Endometrium (tissue), 2 donors: Measurements from ENCODE around the gene FMNL2.
"Not testable (repeated sequence)": the region's sequence is repeated elsewhere in the genome, so short reads cannot be mapped to it uniquely, and the experiment has no call there.

Experiments used
- FAIRE-seq: peaks from 2 replicates; lab custom pipeline; 2012; peaks lifted over from hg19 to GRCh38; lab: Jason Lieb, UNC
- donor health status: control.
- donor health status: control.

Gene FMNL2

DNA sequence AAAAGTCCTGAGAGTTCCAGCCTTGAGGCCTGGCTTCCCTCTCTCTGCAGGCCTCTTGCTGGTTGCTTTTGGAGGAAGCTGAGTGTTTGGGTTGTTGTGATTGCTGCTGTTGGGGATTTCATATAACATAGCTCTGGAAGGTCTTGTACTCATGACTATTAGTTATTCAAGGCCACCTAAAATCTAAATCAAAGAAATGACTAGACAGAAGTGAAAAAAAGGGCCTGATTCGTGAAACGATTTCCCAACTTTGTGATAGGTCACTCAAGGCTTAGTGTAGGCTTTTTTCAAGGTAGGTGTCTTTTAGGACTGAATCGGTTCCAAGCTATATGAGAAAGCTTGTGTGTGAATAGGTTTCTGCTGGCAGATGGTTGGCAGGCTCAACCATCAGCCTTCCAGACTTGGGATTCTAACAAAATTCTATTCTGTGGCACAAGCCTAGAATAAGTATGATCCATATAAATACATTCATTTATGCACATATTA lies 164.4 kb downstream of the FMNL2 start:
- FAIRE-seq: no peak

DNA sequence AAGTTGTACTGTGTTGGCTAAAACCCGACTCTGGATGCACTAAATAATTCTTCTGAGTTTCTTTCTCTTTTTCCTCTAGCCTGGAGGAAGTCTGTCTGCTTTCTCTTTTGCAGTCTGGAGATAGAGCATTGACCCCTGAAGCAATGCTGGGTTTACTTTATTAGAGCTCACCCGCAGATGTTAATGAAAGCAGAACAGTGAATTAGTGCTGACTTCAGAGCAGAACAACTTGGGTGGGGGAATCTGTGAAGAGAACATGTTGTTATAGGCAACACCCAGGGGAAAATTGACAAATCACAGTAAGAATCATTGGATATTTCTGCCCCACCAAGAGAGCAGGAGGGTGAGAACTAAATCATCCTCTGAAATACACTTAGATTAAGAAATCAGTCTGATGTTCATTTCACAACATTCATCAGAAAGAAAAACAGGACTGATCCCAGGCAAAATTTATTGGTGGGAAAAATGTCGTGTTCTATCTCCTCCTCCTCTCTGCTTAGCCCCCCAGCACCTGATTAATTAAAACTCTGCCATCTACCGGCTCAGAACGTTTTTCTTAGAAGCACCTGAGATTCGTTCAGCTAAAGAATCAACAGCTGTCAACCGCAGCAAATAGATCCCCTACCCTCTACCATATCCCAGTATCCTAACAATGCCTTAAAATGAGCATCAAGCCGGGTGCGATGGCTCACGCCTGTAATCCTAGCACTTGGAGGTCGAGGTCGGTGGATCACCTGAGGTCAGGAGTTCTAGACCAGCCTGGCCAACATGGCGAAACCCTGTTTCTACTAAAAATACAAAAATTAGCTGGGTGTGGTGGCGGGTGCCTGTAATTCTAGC lies 165.1 kb downstream of the FMNL2 start:
- no peak for FAIRE-seq

DNA sequence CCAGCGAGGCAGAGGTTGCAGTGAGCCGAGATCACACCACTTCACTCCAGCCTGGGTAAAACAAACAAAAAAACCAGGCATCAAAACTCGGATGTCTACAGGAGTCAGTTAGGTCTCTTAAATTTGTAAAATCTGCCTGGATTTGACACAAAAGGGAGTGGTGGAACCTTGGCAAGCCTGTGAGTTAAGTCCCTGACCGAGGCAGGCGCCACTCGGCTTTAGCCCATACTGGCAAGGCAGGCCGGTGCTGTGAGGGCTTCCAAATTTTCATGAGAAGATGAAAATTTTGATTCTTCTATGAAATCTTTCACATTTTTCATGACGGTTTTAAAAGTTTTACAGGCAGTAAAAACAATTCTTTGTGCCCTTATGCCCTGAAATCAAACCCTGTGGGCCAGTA lies 165.8 kb downstream of the FMNL2 start:
- FAIRE-seq: no peak

DNA sequence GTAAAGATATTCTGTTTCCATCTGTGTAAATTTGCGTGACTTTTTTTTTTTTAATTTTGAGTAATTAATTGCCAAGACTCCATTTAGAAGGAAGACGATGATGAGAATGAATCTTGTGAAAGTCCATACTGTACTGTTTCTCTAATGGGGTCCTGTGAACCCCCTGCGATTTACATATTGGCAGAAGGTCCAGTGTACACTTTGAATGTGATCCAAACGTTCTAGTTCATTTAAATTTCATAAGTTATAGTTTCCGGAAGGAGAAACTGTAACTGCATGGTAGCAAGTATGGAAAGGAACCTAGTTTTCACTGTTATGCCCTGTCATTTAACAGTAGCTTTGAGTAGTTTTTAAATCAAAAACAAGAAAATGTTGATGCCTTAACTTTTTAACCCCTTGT lies 166.7 kb downstream of the FMNL2 start:
- no peak for FAIRE-seq

DNA sequence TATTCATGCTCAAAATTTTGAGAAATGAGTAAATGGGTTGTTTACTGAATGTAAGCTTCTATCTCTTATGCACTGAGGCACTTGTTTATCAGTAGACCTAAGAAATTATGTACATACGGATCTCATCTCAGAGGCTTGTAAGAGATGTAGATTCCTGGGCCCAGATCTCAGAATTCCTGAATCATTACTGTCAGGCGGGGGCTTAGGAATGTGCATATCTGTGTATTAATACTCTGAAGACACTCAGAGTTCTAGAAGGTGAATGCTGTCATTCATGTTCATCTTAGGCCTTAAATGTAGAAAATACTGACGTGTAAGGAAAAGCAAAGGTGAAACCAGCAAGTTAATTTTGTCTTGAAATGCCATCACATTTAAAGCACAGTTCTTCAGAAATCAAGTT lies 169.6 kb downstream of the FMNL2 start:
- FAIRE-seq: no peak

DNA sequence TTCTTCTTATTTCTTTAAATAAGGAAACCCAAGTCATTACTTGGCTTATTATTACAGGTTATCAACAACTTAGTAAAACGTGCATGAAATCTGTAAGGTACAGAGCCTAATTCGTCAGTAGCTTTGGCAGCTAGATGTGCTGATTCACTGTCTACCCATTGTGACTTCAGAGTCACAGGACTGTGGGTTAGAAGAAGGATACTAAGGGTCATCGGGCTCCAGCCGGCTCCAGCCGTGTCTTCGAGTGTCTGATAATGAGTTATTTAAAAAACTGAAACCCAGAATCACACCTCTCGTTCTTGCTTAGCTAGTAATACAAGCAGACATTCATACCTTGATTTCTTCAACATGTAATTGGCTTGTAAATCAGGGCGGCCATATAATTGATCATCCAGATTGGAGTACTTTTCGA lies 170.5 kb downstream of the FMNL2 start:
- no peak for FAIRE-seq

DNA sequence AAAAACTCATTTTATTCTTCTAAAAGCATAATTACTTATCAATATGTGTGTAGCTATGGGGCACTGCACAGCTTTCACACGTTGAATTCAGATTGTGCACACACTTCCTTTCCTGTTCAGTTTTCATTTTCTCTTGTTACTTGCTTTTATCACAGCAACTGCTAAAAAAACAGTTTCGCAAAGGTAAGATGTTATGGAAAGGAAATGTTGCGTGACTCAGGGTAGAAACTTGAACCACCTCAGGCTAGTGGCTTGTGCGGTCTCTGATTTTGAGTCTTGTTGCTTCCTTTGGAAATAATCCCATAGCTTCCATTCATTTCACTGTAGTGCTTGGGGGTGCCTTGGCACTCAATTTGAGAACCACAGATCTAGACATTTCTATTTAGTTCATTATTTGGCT lies 171.9 kb downstream of the FMNL2 start:
- no peak for FAIRE-seq

DNA sequence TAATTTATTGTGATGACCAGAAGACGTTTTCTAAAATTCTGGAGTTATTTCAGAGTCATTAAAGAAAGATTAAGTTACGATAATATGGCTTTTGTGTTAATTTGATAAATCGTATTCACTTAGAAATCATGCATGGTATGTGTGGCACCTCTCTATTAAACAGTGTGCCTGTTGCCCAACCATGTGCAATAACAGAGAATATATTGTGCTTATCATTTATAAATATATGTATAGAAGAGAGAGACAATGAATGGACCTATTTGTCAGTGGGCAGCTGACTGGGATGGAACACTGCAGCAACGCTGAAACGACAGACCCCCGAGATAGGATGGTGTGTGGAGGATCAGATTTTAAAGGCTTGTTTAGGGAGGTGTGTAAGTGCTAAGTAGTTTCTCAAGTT lies 172.9 kb downstream of the FMNL2 start:
- no peak for FAIRE-seq

DNA sequence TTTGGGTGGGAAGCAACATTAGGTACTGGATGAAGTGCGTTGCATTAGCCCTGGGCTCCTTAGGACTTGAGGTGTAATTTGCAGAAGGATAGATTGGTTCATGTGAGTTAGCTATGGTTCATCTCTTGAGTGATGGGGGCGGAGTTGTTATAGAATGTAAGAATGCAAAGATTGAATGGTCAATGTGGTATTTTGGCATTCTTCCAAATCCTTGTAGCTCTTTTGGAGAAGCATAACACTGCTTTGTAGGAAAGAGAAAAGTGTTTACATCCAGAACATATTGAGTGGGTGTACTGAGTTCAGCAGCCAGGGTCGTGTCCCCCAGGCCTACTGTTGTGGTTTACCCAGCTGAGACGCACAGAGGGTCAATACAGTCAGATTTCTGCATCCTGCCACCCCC lies 173.5 kb downstream of the FMNL2 start:
- FAIRE-seq: no peak

DNA sequence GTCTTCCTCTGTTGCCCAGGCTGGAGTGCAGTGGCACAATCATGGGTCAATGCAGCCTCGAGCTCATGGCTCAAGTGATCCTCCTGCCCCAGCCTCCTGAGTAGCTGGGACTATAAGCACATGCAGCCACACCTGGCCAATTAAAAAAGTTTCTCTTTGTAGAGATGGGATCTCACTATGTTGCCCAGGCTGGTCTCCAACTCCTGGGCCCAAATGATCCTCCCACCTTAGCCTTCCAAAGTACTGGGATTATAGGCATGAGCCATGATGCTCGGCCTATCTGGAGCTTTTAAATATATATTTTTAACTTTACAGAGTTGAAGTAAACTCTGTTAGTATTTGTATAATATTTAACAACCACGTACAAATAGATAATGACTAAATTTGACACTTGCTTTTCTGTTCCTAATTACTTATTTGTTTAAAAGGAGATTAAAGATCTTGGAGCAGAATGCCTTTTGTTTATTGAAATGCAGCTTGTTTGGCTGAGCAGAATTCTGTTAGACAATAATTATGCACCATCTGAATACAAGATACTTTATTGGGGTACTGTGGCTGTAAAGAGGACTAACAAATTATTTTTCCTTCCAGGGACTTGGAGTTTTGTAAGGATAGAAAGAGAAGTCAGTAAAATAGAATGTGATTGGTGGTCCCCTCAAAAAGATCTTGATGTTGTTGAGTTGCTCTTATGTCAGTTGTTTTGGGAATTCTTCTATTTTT lies 175.0 kb downstream of the FMNL2 start:
- FAIRE-seq: no peak

DNA sequence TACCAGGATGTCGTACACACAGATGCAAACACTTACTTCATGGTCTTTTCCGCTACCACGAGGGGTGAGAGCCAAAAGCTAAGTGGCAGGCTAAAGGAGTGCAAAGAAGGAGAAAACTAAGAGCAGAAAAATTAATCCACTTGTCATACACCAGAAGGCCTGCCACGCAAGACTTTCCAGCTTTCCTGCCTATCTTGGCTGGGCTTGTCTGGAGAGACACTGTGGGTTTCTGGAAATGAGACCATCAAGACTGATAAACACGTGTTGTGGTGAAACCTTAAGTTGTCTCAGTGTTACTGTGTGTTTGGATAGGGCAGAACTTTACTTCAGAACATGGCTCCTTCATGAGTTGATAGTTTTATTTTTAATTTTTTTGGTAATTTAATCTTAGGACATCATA lies 175.6 kb downstream of the FMNL2 start:
- FAIRE-seq: no peak

DNA sequence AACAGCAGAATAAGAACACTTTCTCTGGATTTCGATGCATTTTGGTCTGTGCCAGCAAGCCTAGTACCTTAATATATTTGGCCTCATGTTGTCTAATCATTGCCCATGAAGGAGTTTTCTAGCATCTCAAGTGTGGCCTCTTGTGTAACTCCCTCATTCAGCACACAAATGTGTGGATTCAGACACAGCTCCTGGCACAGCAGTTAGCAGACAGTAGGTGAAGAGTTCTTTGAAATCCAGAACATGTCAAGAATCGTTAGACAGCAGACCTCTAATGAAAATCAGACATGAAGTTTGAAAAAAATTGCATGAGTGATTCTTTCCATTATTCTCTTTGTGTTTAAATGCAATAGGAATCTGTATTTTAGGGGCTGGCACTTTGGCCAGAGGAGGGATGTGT lies 177.0 kb downstream of the FMNL2 start:
- no peak for FAIRE-seq

DNA sequence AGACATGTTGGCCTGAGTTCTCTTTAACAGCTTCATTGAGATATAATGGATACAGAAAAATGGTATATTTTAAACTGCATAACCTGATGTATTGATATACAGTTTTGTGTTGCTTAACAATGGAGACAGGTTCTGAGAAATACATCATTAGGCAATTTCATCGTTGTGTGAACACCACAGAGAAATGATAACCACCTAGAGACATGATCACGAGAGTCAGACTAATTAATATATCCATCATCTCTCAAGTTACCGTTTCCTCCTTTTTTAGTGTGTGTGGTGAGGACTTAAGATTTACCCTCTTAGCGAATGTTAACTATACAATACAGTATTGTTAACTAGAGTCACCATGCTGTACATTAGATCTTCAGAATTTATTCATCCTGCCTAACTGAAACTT lies 178.1 kb downstream of the FMNL2 start:
- FAIRE-seq: no peak

DNA sequence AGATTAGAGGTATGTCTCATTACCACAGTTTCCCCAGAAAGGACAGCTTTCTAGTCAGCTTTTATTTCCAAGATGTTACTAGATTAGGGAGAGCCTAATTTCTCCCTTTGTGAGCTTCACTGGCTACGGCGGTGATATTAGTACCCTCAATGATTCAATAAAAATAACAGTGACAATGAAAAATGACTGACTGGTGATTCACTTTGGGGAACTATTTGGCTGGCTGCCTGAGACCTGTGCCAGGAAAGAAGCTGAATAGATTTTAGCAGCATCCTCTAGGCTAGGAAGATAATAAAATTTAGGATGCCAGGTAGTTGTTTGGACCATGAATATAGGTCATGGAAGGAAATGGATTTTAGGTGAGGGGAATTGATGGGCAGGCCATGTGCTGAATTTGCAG lies 178.7 kb downstream of the FMNL2 start:
- no peak for FAIRE-seq

DNA sequence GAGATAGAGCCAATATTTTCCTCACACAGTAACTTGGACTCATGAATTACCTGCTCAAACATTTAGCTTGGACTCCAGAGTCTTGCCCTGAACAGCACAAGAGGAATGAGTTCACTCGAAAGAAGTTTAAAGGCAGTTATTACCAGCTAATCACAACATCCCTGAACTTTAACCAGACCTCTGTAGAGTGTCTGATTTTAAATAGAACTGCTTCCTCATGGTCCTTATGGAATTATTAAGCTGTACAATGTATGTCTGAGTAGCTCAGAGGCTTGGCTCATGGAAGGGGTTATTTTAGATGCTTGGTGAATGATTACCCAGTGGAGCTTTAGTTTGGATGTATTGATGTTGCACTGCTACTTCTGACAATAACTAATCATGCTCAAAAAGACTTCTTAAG lies 183.1 kb downstream of the FMNL2 start:
- FAIRE-seq: no peak

DNA sequence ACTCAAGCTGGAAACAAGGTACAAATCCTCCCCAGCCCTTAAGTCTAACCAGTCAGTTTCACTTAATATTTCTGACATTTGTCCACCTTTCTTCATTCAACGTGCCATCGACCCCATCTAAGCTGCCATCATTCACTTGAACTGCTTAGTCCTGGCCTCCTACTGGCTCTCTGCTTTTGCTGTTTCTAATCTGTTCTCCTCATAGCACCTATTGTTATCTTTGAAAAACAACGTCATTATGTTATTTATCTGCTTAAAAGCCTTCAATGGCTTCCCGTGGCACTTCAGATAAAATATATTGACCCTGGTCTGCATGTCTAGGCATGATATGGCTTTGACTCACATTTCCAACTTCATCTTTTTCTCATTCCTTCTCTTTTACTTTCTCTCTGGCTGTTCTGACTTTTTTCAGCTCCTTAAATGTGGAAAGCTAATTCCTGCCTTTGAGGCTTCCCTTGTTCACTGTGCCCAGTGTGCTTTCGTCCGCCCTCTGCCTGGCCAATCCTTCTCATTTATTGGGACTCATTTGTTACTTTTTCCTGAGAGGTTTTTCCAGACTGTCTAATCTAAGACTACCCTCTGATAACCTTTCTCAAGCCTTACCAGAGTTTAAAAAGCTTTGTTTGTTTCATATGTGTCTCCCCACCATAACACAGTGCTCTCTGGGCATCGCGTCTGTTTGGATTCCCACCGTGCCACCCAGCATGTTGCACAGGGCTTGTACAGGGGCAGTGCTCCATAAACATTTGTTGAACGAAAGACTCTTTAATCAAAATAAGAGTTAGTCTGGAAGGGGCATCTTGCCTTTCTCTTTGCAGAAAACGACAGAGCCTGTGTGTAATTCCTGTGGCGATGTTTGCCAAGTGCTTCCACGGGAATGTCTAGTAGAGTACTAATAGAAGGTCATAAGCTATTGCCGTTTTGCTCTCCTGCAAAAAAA lies 183.9 kb downstream of the FMNL2 start:
- no peak for FAIRE-seq

DNA sequence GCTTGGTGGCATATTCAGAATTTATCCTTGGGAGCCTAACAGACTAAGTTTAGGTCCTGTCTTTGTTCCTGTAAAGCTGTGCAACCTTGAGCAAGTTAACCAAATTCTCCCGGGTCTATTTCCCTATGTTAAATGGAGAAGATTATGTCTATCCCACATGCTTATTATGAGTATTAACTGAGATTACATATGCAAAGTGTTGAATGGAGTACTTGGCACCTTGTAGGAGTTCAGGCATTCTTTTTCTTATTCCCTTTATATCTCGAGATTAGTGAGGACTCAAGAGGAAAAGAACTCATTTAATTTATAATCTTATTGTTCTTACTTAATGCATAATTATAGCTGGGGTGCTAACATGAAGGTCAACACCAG lies 184.6 kb downstream of the FMNL2 start:
- no peak for FAIRE-seq

DNA sequence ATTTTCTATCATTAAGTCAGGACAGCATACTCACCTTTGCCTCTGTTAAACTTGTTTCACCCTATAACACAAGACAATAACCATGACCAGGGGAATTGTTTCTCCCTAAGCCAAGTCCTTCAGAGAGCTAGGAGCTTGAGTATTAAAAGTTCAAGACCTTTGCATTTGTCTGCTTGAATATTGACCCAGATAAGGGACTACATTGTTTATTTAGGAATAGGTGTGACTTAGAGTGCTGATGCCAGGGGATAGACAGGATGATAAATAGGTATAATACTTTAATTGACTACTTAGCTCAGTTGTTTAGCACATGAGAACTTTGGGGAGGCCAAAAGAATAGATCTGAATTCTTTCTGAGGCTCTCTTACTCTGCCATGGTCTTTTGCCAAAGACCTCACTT lies 185.8 kb downstream of the FMNL2 start:
- no peak for FAIRE-seq

DNA sequence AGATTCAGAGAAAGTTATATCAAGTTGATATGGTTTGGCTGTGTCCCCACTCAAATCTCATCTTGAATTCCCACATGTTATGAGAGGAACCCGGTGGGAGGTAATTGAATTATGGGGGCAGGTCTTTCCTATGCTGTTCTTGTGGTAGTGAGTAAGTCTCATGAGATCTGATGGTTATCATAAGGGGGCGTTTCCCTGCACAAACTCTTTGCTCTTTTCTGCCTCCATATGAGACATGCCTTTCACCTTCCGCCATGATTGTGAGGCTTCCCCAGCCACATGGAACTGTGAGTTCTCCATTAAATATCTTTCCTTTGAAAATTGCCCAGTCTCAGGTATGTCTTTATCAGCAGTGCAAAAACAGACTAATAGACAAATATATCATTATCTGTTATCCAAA lies 187.5 kb downstream of the FMNL2 start:
- not testable (repeated sequence) for FAIRE-seq

DNA sequence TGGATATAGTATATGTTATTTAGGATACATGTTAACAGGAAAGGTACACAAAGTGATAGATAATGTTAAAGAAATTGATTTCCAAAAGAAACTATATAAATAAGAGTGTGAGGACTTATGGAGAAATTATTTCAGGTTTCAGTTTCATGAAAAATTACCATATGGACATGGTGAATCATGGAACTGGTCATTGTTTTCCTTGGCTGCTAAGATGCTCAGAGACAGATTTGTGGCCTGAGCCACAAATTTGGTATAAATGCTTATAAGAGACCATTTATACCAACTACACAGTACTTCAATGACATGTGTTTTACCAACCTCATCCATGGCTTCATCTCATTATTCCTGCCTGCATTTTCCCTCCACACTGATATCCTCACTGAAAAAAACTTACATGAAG lies 188.1 kb downstream of the FMNL2 start:
- no peak for FAIRE-seq

DNA sequence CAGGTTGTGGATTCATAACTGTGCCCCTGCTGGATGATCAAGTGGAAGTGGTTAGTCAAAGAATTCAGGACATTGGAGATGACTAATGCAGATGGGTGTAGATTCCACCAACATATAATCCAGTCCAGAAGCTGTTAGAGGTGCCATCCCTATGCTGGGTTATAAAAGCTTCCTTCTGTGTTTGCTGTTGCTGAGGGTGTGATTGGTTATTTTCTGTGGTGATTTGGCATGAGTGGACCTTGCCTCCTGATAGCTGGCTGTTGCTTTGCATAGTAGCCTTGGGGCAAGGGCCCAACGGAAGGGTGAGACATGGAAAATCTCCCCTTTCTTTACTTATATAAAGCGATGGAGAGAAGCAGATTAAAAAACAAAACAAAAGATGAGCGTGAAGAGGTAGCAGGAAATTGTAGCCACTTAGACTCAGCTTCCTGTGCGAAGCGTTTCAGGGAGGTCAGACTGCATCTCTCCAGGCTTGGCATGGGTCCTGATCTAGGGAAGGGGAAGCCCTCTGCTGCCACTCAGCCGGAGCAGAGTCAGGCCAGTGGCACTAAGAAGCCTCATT lies 190.4 kb downstream of the FMNL2 start:
- FAIRE-seq: no peak

DNA sequence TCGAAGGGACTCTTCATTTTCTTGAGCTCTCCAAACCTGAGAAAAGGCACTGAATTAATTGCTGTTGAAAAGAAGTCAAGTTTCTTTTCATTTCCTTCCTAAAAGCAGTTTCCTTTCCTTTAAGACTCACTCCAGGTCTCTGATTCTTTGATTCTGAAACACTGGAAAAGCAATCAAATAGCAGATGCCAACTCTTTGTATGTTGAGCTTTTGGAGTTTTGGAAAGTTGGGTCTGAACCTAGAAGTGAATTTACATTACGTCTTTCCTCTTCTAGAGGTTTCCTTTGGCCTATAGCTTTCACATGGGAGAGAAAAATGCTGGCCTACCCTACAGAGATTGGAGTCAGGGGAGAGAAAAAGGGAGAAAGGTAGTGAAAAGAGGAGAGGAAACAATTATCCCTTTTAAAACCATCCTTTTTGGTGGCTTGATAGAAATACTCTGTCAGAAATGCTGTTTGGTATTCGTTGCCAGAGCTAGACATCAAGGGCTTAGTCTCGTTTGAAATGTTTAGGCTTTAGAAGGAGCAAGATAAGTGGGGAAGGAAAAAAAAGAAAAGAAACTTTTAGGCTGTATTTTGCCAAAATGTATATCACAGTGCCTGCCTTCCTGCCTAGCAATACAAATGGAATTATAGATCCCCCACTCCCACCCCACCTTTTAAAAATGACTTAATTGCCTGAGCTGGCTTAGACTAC lies 194.6 kb downstream of the FMNL2 start:
- no peak for FAIRE-seq
